WTC11 (cell line): ENCODE measurements around the gene ELP5. TPM values are rescaled to one million over a fixed set of nuclear protein-coding genes. Genes with fewer than 3 reads are reported as not detected.
A peak's percentile ranks its signal among the peaks of the same experiment; 100 is the strongest.

Experiments
- ATAC-seq: fragments of 200-7000 bp; cut with Tn5 transposase; 2 replicates; pipeline ENCODE4 v1.10.0; 2021; ENCODE audit warnings: mild to moderate bottlenecking, moderate library complexity
- CTCF ChIA-PET: fragments of 300-600 bp; sonication (Branson Sonifier 250); formaldehyde crosslinking; loops from one replicate; lab custom pipeline; 2021; ENCODE audit warnings: antibody characterized with exemption; lab: Charles Lee
- POLR2A ChIA-PET: fragments of 350-600 bp; sonication (Branson Sonifier 250); formaldehyde crosslinking; loops from one replicate; lab custom pipeline; 2021; ENCODE audit warnings: antibody characterized with exemption; lab: Charles Lee
- DNase-seq: peaks from one replicate; pipeline ENCODE4 v3.0.0; 2021; ENCODE audit warnings: low spot score
- H3K27ac Mint-ChIP-seq: 2 replicates; pipeline ENCODE4 v1.8.0; 2021; ENCODE audit warnings: mixed read lengths
- H3K27me3 Mint-ChIP-seq: 2 replicates; pipeline ENCODE4 v1.8.0; 2021; ENCODE audit warnings: low read depth, mild to moderate bottlenecking, moderate library complexity, mixed read lengths
- H3K36me3 Mint-ChIP-seq: 2 replicates; pipeline ENCODE4 v1.8.0; 2021; ENCODE audit warnings: mixed read lengths
- H3K4me1 Mint-ChIP-seq: 2 replicates; pipeline ENCODE4 v1.8.0; 2022; ENCODE audit warnings: mixed read lengths
- H3K4me3 Mint-ChIP-seq: 2 replicates; pipeline ENCODE4 v1.8.0; 2021; ENCODE audit warnings: mild to moderate bottlenecking, moderate library complexity, mixed read lengths
- H3K9me3 Mint-ChIP-seq: 2 replicates; pipeline ENCODE4 v1.8.0; 2021; ENCODE audit warnings: mixed read lengths
- ATF1 ChIP-seq: sonication (generic); formaldehyde crosslinking; IDR thresholded peaks from 2 replicates; pipeline ENCODE4 v1.8.1; 2023; ENCODE audit warnings: mild to moderate bottlenecking, moderate library complexity, missing genetic modification reagents
- ELF4 ChIP-seq: sonication (generic); formaldehyde crosslinking; IDR thresholded peaks from 2 replicates; pipeline ENCODE4 v1.8.1; 2022; ENCODE audit warnings: low read depth, mild to moderate bottlenecking, moderate library complexity, missing genetic modification reagents
- EMX1 ChIP-seq: fragments of 250-450 bp; sonication (Bioruptor Pico); IDR thresholded peaks from 2 replicates; pipeline ENCODE4 v1.8.0; 2021; ENCODE audit warnings: mild to moderate bottlenecking
- FOXP1 ChIP-seq: sonication (generic); formaldehyde crosslinking; IDR thresholded peaks from 2 replicates; pipeline ENCODE4 v1.8.0; 2022; ENCODE audit warnings: missing genetic modification reagents, mild to moderate bottlenecking, moderate library complexity, borderline replicate concordance
- JAZF1 ChIP-seq: fragments of 250-450 bp; sonication (Bioruptor Pico); IDR thresholded peaks from 2 replicates; pipeline ENCODE4 v1.9.0; 2021; ENCODE audit warnings: moderate library complexity, mild to moderate bottlenecking, inconsistent platforms
- MXD4 ChIP-seq: fragments of 250-450 bp; sonication (Bioruptor Pico); IDR thresholded peaks from 2 replicates; pipeline ENCODE4 v1.8.0; 2021; ENCODE audit warnings: mild to moderate bottlenecking, moderate library complexity, borderline replicate concordance
- NFYB ChIP-seq: sonication (generic); formaldehyde crosslinking; conservative IDR thresholded peaks from 2 replicates; pipeline ENCODE4 v1.8.0; 2022; ENCODE audit warnings: low read depth, missing genetic modification reagents
- NR2C2 ChIP-seq: sonication (generic); formaldehyde crosslinking; IDR thresholded peaks from 2 replicates; pipeline ENCODE4 v1.8.0; 2022; ENCODE audit warnings: mild to moderate bottlenecking, missing genetic modification reagents
- SMAD3 ChIP-seq: sonication (generic); formaldehyde crosslinking; IDR thresholded peaks from 2 replicates; pipeline ENCODE4 v1.8.0; 2022; ENCODE audit warnings: missing genetic modification reagents, mild to moderate bottlenecking, borderline replicate concordance
- SP1 ChIP-seq: sonication (generic); formaldehyde crosslinking; conservative IDR thresholded peaks from 2 replicates; pipeline ENCODE4 v1.8.1; 2022; ENCODE audit warnings: missing genetic modification reagents
- ZNF317 ChIP-seq: sonication (generic); formaldehyde crosslinking; IDR thresholded peaks from 2 replicates; pipeline ENCODE4 v1.8.1; 2023; ENCODE audit warnings: low read depth, mild to moderate bottlenecking, moderate library complexity, missing genetic modification reagents, borderline replicate concordance
- total RNA-seq: library from RNA; stranded (reverse); gene quantifications from 3 replicates; pipeline ENCODE4 v1.2.3, GENCODE V29; 2021
- TF ChIP-seq, protein P1 (sequence below): sonication (generic); formaldehyde crosslinking; IDR thresholded peaks from 2 replicates; pipeline ENCODE4 v1.8.1; 2023; ENCODE audit warnings: mild to moderate bottlenecking, missing genetic modification reagents, moderate library complexity
- TF ChIP-seq, protein P2 (sequence below): sonication (generic); formaldehyde crosslinking; IDR thresholded peaks from 2 replicates; pipeline ENCODE4 v1.8.1; 2023; ENCODE audit warnings: mild to moderate bottlenecking, missing genetic modification reagents, moderate library complexity
- TF ChIP-seq, protein P3 (sequence below): fragments of 200-600 bp; IDR thresholded peaks from 2 replicates; pipeline ENCODE4 v1.8.0; 2022; ENCODE audit warnings: antibody characterized with exemption
- TF ChIP-seq, protein P4 (sequence below): sonication (generic); formaldehyde crosslinking; IDR thresholded peaks from 2 replicates; pipeline ENCODE4 v1.8.0; 2022; ENCODE audit warnings: mild to moderate bottlenecking, missing genetic modification reagents
- TF ChIP-seq, protein P5 (sequence below): sonication (generic); formaldehyde crosslinking; IDR thresholded peaks from 2 replicates; pipeline ENCODE4 v1.8.1; 2022; ENCODE audit warnings: low read depth, missing genetic modification reagents, borderline replicate concordance

The ELP5 gene
- total RNA-seq, 1 experiment from 2014 or later = 101 TPM

DNA sequence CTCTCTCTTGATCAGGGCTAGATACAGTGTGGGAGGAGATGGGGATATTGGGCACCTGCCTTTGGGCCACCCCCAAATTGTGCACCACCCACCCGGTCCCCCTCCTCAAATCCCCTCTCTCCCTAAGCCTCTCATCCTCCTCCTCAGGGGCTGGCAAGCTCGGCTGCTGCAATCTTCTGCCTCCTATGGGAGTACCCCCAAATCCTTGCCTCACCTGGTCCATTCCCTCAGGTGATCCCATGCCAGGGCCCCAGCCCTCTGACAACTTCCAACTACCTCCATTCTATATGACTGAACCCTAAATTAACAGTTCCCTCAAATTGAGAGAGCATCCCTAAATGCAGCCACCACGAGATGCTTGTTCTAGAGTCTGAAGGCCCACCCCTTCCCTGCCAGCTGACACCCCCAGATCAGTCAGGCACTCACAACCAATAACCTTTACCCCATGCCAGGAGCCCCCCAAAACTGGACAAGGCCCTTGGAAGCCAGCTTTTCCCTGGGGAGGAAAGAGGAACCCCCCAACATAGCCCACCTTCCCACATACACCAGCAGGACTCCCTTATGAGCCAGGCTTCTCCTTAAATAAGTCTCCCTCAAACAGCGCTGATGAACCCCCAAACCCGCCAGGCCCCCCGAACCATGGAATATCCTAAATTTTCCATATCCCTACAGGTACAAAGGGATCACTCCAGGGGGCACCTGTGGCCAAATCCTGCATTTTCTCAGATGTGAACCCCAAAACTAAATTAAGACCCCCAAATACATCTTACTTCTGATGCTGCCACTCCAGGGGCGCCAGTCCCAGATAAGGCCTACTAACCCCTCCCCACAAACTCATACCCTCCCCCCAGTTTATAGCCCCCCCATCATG, 35.5 kb upstream of the ELP5 start:
- no peak for TF ChIP-seq MXD4
- TF ChIP-seq EMX1 = no peak
- TF ChIP-seq, protein P1, sequence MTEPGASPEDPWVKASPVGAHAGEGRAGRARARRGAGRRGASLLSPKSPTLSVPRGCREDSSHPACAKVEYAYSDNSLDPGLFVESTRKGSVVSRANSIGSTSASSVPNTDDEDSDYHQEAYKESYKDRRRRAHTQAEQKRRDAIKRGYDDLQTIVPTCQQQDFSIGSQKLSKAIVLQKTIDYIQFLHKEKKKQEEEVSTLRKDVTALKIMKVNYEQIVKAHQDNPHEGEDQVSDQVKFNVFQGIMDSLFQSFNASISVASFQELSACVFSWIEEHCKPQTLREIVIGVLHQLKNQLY (CRISPR knock-in tag) = no peak
- TF ChIP-seq NFYB (CRISPR knock-in tag) = no peak
- no peak for TF ChIP-seq SMAD3 (CRISPR knock-in tag)
- TF ChIP-seq, protein P2, sequence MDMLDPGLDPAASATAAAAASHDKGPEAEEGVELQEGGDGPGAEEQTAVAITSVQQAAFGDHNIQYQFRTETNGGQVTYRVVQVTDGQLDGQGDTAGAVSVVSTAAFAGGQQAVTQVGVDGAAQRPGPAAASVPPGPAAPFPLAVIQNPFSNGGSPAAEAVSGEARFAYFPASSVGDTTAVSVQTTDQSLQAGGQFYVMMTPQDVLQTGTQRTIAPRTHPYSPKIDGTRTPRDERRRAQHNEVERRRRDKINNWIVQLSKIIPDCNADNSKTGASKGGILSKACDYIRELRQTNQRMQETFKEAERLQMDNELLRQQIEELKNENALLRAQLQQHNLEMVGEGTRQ (CRISPR knock-in tag) = no peak
- no peak for TF ChIP-seq ELF4 (CRISPR knock-in tag)
- TF ChIP-seq FOXP1 (CRISPR knock-in tag) = no peak
- no peak for TF ChIP-seq JAZF1 (CRISPR knock-in tag)
- TF ChIP-seq, protein P3, sequence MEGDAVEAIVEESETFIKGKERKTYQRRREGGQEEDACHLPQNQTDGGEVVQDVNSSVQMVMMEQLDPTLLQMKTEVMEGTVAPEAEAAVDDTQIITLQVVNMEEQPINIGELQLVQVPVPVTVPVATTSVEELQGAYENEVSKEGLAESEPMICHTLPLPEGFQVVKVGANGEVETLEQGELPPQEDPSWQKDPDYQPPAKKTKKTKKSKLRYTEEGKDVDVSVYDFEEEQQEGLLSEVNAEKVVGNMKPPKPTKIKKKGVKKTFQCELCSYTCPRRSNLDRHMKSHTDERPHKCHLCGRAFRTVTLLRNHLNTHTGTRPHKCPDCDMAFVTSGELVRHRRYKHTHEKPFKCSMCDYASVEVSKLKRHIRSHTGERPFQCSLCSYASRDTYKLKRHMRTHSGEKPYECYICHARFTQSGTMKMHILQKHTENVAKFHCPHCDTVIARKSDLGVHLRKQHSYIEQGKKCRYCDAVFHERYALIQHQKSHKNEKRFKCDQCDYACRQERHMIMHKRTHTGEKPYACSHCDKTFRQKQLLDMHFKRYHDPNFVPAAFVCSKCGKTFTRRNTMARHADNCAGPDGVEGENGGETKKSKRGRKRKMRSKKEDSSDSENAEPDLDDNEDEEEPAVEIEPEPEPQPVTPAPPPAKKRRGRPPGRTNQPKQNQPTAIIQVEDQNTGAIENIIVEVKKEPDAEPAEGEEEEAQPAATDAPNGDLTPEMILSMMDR = no peak
- TF ChIP-seq NR2C2 (CRISPR knock-in tag) = no peak
- TF ChIP-seq, protein P4, sequence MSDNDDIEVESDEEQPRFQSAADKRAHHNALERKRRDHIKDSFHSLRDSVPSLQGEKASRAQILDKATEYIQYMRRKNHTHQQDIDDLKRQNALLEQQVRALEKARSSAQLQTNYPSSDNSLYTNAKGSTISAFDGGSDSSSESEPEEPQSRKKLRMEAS (CRISPR knock-in tag) = no peak
- no peak for TF ChIP-seq ZNF317
- Mint-ChIP-seq H3K9me3 (no peaks in the 10 kb centered on the region), H3K4me3 (peak overlapping the region; percentile 77), H3K27me3 (peaks cover 4% of the 10 kb centered on the region; the same call in 1 of the 2 replicates), H3K4me1 (peaks cover 64% of the 10 kb centered on the region), H3K27ac (peak overlapping the region; percentile 96), H3K36me3 (no peaks in the 10 kb centered on the region)
- DNase-seq (no peak), ATAC-seq (no peak)
- POLR2A ChIA-PET = no interaction called here
- CTCF ChIA-PET = interaction anchor here (0.6 to 2.9 kb wide), 6 partner anchors 52 to 171 kb away, joined by 3 to 11 read pairs (median 4); no protein-coding TSS in a partner anchor

DNA sequence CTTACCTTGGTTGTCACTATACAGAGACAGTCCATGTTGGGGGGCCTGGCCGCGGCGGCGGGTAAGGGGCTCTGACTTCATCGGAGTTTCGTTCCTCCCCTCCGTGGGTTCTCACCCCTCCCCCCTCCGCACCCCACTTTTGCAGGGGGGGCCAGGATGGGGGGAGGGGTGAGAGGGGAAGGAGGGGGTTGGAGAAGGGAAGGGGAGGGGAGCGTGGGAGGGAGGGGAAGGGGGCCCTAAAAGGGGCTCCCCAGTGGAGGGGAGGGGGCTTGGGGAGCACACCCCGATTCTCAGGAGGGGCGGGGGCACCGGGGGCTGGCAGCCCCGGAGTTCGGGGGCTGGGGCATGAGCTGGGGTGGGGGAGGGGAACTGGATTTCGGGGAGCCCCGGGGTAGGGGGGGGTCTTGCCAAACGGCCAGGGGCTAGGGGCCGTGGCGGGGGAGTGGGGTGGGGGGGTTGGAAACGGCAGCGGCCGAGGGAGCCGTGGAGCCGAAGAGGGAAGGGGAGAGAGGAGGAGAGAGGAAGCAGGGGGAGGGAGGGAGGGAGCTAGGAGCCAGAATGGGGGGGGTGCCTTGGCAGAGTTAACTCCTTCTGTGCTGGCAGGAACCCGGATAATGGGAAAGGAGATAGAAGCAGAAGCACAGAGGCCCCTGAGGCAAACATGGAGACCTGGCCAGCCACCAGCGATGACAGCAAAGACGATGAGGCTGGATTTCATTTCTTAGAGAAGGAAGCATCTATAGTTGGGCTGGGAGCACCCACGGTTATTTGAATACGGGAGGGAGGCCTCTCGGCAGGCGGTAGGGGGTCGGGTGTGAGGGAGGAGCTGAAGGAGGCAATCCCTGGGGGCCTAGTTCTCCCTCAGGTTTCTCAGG, 34.7 kb upstream of the ELP5 start:
- ChIA-PET CTCF (interaction anchor here (0.6 to 4.8 kb wide), 6 partner anchors 9 to 620 kb away, joined by 3 to 24 read pairs (median 4); partner anchors contain the start of gene DVL2), POLR2A (no interaction called here)
- Mint-ChIP-seq H3K9me3 (no peaks in the 10 kb centered on the region), H3K27ac (peak overlapping the region; percentile 79; the same call in 1 of the 2 replicates), H3K36me3 (no peaks in the 10 kb centered on the region), H3K4me1 (peaks cover 57% of the 10 kb centered on the region), H3K27me3 (peaks cover 4% of the 10 kb centered on the region; the same call in 1 of the 2 replicates), H3K4me3 (peak overlapping the region; percentile 78)
- ATAC-seq (no peak), DNase-seq (no peak)
- TF ChIP-seq, protein P5, sequence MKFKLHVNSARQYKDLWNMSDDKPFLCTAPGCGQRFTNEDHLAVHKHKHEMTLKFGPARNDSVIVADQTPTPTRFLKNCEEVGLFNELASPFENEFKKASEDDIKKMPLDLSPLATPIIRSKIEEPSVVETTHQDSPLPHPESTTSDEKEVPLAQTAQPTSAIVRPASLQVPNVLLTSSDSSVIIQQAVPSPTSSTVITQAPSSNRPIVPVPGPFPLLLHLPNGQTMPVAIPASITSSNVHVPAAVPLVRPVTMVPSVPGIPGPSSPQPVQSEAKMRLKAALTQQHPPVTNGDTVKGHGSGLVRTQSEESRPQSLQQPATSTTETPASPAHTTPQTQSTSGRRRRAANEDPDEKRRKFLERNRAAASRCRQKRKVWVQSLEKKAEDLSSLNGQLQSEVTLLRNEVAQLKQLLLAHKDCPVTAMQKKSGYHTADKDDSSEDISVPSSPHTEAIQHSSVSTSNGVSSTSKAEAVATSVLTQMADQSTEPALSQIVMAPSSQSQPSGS (CRISPR knock-in tag) = no peak
- TF ChIP-seq ATF1 (0 out of 2 replicates have a peak, but pooled peaks have one; percentile 35), SP1 (CRISPR knock-in tag) (0 out of 2 replicates have a peak, but pooled peaks have one; percentile 9)
